ENCODE results near the gene MID1. TPM values are rescaled to one million over a fixed set of nuclear protein-coding genes. Genes with fewer than 3 reads are reported as not detected.
A peak's percentile ranks its signal among the peaks of the same experiment; 100 is the strongest.
"Not testable (repeated sequence)": the region's sequence is repeated elsewhere in the genome, so short reads cannot be mapped to it uniquely, and the experiment has no call there.

Gene MID1
- total RNA-seq, 1 donor from 2014 or later, result 13.9 TPM

- H3K36me3 Mint-ChIP-seq (ENCODE audit: low read depth), result no peaks in the 10 kb centered on the region
- H3K4me1 Mint-ChIP-seq (ENCODE audit: low read depth), result peaks cover 11% of the 10 kb centered on the region
- DNase-seq (ENCODE audit: low spot score), result no peak
- TF ChIP-seq CTCF (IDR thresholded peaks at IDR 0.05), result no peak
- no peaks in the 10 kb centered on the region for H3K27me3 Mint-ChIP-seq (ENCODE audit: low read depth)
- peaks cover 5% of the 10 kb centered on the region for H3K9me3 Mint-ChIP-seq (ENCODE audit: low read depth)
- no peak overlapping the region for H3K27ac Mint-ChIP-seq (ENCODE audit: unreplicated experiment)
- H3K4me3 Mint-ChIP-seq (ENCODE audit: unreplicated experiment), result no peak overlapping the region
These were observed 19.9 kb downstream of the MID1 start for GRCh38 chrX:10600479-10600878.

GRCh38 chrX:10598540-10598939 lies 21.8 kb downstream of the MID1 start:
- no peak overlapping the region for H3K27ac Mint-ChIP-seq (ENCODE audit: unreplicated experiment)
- DNase-seq (ENCODE audit: low spot score), result no peak
- no peaks in the 10 kb centered on the region for H3K27me3 Mint-ChIP-seq (ENCODE audit: low read depth)
- peaks cover 10% of the 10 kb centered on the region for H3K4me1 Mint-ChIP-seq (ENCODE audit: low read depth)
- peaks cover 5% of the 10 kb centered on the region for H3K9me3 Mint-ChIP-seq (ENCODE audit: low read depth)
- no peak overlapping the region for H3K4me3 Mint-ChIP-seq (ENCODE audit: unreplicated experiment)
- no peaks in the 10 kb centered on the region for H3K36me3 Mint-ChIP-seq (ENCODE audit: low read depth)
- TF ChIP-seq CTCF (IDR thresholded peaks at IDR 0.05), result no peak

GRCh38 chrX:10597871-10598270 lies 22.5 kb downstream of the MID1 start:
- TF ChIP-seq CTCF (IDR thresholded peaks at IDR 0.05), result peak; percentile 71
- Mint-ChIP-seq H3K36me3 (ENCODE audit: low read depth) (no peaks in the 10 kb centered on the region), H3K4me1 (ENCODE audit: low read depth) (peaks cover 5% of the 10 kb centered on the region), H3K27me3 (ENCODE audit: low read depth) (no peaks in the 10 kb centered on the region), H3K9me3 (ENCODE audit: low read depth) (peaks cover 5% of the 10 kb centered on the region), H3K4me3 (ENCODE audit: unreplicated experiment) (no peak overlapping the region), H3K27ac (ENCODE audit: unreplicated experiment) (no peak overlapping the region)
- DNase-seq (ENCODE audit: low spot score), result no peak

GRCh38 chrX:10591363-10592335 lies 28.7 kb downstream of the MID1 start:
- Mint-ChIP-seq H3K9me3 (ENCODE audit: low read depth) (peaks cover under 1% of the 10 kb centered on the region), H3K27ac (ENCODE audit: unreplicated experiment) (no peak overlapping the region), H3K4me1 (ENCODE audit: low read depth) (peaks cover 6% of the 10 kb centered on the region), H3K27me3 (ENCODE audit: low read depth) (no peaks in the 10 kb centered on the region), H3K4me3 (ENCODE audit: unreplicated experiment) (no peak overlapping the region), H3K36me3 (ENCODE audit: low read depth) (no peaks in the 10 kb centered on the region)
- no peak for DNase-seq (ENCODE audit: low spot score)
- no peak for TF ChIP-seq CTCF (IDR thresholded peaks at IDR 0.05)

- not testable (repeated sequence) for H3K4me1 Mint-ChIP-seq (ENCODE audit: low read depth); H3K36me3 Mint-ChIP-seq (ENCODE audit: low read depth); DNase-seq (ENCODE audit: low spot score); H3K27ac Mint-ChIP-seq (ENCODE audit: unreplicated experiment); H3K27me3 Mint-ChIP-seq (ENCODE audit: low read depth); H3K4me3 Mint-ChIP-seq (ENCODE audit: unreplicated experiment)
- H3K9me3 Mint-ChIP-seq (ENCODE audit: low read depth), result peaks cover 13% of the 10 kb centered on the region
These were observed 30.6 kb downstream of the MID1 start for GRCh38 chrX:10589787-10590186.

Measured in chondrocyte (in vitro differentiated cells).